Activated CD8-positive, alpha-beta T cell treated with anti-CD3 and anti-CD28 coated beads for 36 hours (primary cell): Measurements from ENCODE around the gene HRH3. TPM values are rescaled to one million over a fixed set of nuclear protein-coding genes. Genes with fewer than 3 reads are reported as not detected.

Source experiments
- ATAC-seq: fragments of 200-7000 bp; cut with Tn5 transposase; one replicate; pipeline ENCODE4 v1.10.0; 2021; ENCODE audit warnings: mild to moderate bottlenecking, moderate library complexity
- CTCF ChIA-PET: fragments of 350-600 bp; sonication (Branson Sonifier 250); formaldehyde crosslinking; loops from one replicate; lab custom pipeline; 2021; ENCODE audit warnings: antibody characterized with exemption; lab: Charles Lee
- POLR2A ChIA-PET: fragments of 350-600 bp; sonication (Branson Sonifier 250); formaldehyde crosslinking; loops from one replicate; lab custom pipeline; 2021; ENCODE audit warnings: antibody characterized with exemption; lab: Charles Lee
- DNase-seq: peaks from one replicate; pipeline ENCODE4 v3.0.0-alpha.2; 2020
- H3K27ac Mint-ChIP-seq: one replicate; pipeline ENCODE4 v1.8.0; 2021; ENCODE audit warnings: mild to moderate bottlenecking, mixed read lengths
- H3K27me3 Mint-ChIP-seq: one replicate; pipeline ENCODE4 v1.8.0; 2021; ENCODE audit warnings: mixed read lengths
- H3K36me3 Mint-ChIP-seq: one replicate; pipeline ENCODE4 v1.8.0; 2021; ENCODE audit warnings: low read depth, mixed read lengths
- H3K4me1 Mint-ChIP-seq: one replicate; pipeline ENCODE4 v1.8.0; 2021; ENCODE audit warnings: low read depth, mixed read lengths
- H3K4me3 Mint-ChIP-seq: one replicate; pipeline ENCODE4 v1.8.0; 2021; ENCODE audit warnings: mild to moderate bottlenecking, moderate library complexity, mixed read lengths
- H3K9me3 Mint-ChIP-seq: one replicate; pipeline ENCODE4 v1.8.0; 2021; ENCODE audit warnings: mixed read lengths
- intact Hi-C: fragments of 100-400 bp; cut with micrococcal nuclease; formaldehyde crosslinking; loops from one replicate; pipeline ENCODE4 v1.10.0; 2022
- total RNA-seq, 2 experiments: library from RNA; stranded (reverse); gene quantifications; one replicate each; pipeline ENCODE4 v1.2.3, GENCODE V29; 2021
- TF ChIP-seq, protein P1 (sequence below): fragments of 200-600 bp; IDR thresholded peaks from one replicate; pipeline ENCODE4 v1.8.0; 2022; ENCODE audit warnings: antibody characterized with exemption, mild to moderate bottlenecking

HRH3 gene
- total RNA-seq, 2 experiments from 2014 or later: not detected

DNA sequence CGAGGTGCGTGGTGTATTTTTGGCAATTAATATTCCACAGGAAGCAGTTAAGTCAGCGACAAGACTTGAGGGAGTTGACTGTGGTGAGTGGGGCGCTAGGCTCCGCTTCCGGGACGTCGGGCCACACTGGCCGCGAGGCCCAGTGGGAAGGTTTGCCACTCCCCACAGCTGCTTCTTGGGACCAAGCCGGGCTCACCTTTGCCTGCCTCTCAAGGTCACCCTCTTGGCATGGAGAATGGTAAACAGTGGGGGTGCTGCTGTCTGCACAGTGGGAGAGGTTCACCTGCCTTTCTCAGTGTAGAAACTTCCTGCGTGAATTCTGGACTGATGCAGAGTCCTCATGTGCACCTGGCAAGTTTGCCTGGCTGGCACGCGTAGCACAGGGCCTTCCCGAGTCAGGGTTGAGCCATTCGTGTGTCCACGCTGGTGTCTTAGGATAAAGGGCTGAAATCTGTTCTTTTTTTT lies 24.6 kb upstream of the HRH3 start:
- TF ChIP-seq, protein P1, sequence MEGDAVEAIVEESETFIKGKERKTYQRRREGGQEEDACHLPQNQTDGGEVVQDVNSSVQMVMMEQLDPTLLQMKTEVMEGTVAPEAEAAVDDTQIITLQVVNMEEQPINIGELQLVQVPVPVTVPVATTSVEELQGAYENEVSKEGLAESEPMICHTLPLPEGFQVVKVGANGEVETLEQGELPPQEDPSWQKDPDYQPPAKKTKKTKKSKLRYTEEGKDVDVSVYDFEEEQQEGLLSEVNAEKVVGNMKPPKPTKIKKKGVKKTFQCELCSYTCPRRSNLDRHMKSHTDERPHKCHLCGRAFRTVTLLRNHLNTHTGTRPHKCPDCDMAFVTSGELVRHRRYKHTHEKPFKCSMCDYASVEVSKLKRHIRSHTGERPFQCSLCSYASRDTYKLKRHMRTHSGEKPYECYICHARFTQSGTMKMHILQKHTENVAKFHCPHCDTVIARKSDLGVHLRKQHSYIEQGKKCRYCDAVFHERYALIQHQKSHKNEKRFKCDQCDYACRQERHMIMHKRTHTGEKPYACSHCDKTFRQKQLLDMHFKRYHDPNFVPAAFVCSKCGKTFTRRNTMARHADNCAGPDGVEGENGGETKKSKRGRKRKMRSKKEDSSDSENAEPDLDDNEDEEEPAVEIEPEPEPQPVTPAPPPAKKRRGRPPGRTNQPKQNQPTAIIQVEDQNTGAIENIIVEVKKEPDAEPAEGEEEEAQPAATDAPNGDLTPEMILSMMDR: no peak
- Mint-ChIP-seq H3K4me1 (peaks cover 25% of the 10 kb centered on the region), H3K4me3 (no peak overlapping the region), H3K9me3 (no peaks in the 10 kb centered on the region), H3K27ac (peak overlapping the region; percentile 34), H3K36me3 (no peaks in the 10 kb centered on the region), H3K27me3 (no peaks in the 10 kb centered on the region)
- ATAC-seq: peak; percentile 39
- ChIA-PET POLR2A (no interaction called here), CTCF (interaction anchor here (0.8 kb wide), 1 partner anchor 70 kb away, joined by 3 read pairs; no protein-coding TSS in a partner anchor)
- intact Hi-C loops: no loop called here
- no peak for DNase-seq

DNA sequence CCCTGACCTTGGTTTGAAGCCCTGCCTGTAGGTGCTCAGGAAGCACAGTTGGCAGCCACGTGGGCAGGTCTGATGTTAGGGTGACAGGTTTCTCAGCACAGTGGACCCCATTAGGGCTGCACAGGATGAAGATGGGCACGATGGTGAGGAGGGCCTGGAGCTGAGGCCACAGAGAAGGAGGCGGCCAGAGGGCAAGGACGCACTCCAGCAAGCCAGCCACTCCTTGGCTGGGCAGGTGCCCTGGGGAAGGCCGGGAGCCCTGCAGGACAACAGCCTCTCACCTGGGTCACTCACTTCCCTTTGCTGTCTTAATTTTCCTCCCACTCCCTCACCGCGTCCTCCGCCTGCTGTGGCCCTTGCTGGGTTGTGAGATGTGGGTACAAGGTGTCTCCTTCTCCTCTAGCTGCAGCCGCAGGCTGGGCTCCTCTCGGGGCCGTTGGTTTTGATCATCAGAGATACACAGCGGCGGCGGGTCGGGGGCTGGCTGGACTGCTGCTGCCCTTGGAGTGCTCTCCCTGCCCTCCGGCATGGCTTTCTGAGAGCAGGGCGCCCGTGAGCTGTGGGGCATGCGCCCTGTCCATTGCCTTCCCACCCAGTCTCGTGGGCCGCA lies 23.9 kb upstream of the HRH3 start:
- intact Hi-C loops: no loop called here
- Mint-ChIP-seq H3K4me1 (peaks cover 30% of the 10 kb centered on the region), H3K27me3 (no peaks in the 10 kb centered on the region), H3K27ac (no peak overlapping the region), H3K36me3 (no peaks in the 10 kb centered on the region), H3K9me3 (no peaks in the 10 kb centered on the region), H3K4me3 (no peak overlapping the region)
- TF ChIP-seq, protein P1: no peak
- ChIA-PET POLR2A (interaction anchor here (0.5 kb wide), 1 partner anchor 86 kb away, joined by 3 read pairs; no protein-coding TSS in a partner anchor), CTCF (no interaction called here)
- ATAC-seq: no peak
- no peak for DNase-seq

DNA sequence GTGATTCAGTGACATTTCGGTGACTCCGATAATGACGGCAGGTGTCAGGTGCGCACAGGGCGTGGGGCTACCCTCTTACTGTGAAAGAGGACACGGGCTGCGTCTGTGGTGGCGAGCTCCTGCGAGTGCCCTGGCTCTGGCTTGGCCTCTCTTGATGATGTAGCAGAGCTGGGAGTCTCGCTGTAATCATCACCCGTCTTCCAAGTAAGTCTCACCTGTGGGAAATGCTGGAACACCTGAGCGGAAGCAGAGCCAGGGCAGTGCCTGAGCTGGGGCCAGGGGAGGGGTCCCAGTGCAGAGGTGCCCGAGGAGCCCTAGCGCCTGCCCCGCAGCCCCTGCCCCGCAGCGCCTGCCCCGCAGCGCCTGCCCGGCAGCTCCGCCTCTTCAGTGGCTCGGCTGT lies 23.0 kb upstream of the HRH3 start:
- ChIA-PET POLR2A (no interaction called here), CTCF (no interaction called here)
- Mint-ChIP-seq H3K36me3 (no peaks in the 10 kb centered on the region), H3K27me3 (no peaks in the 10 kb centered on the region), H3K9me3 (no peaks in the 10 kb centered on the region), H3K4me3 (no peak overlapping the region), H3K4me1 (peaks cover 30% of the 10 kb centered on the region), H3K27ac (no peak overlapping the region)
- no peak for ATAC-seq
- DNase-seq: no peak
- TF ChIP-seq, protein P1: no peak
- intact Hi-C loops: no loop called here

DNA sequence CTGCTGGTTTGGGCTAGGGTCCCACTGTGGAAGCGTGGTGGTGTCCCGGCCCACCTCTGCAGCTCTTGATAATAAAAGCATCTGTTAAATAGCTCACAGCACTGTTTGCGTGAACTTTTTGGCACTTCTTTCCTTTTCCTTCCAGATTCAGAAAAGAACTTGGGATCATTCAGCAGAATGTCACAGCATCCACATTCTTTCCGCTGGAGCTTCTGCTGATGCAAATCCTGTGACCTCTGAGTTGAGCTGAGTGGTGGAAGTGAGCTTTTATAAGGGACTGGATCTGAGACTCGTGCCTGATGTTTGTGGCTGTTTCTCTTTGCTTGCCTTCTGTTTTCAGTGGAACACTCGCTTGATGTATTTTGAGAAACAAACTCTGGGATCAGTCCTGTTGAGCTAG lies 22.1 kb upstream of the HRH3 start:
- ChIA-PET POLR2A (no interaction called here), CTCF (interaction anchor here (1.3 kb wide), 1 partner anchor 20 kb away, joined by 3 read pairs; no protein-coding TSS in a partner anchor)
- H3K27me3 Mint-ChIP-seq: no peaks in the 10 kb centered on the region
- no peaks in the 10 kb centered on the region for H3K9me3 Mint-ChIP-seq
- H3K36me3 Mint-ChIP-seq: no peaks in the 10 kb centered on the region
- ATAC-seq (no peak), DNase-seq (no peak)
- no peak overlapping the region for H3K4me3 Mint-ChIP-seq
- H3K27ac Mint-ChIP-seq: no peak overlapping the region
- intact Hi-C loops: no loop called here
- H3K4me1 Mint-ChIP-seq: peaks cover 33% of the 10 kb centered on the region
- TF ChIP-seq, protein P1: no peak

DNA sequence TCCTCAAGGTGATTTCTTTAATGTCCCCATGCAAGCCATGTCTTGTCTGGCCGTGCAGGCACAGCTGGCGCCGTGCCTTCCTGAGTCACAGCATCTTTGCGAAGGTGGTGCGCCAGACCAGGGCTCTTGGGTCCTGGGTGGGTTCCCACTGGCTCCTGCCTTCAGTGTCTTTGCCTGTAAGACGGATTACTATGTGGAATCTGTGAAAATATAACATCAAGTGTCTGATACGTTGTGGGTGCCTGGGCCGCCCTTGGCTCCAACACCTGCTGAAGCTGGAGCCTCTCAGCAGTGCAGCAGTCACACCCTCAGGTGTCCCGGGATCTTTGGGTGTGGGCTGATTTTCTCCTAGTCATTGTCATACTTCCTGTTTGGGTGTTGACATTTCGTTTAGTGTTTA lies 21.4 kb upstream of the HRH3 start:
- H3K4me1 Mint-ChIP-seq: peaks cover 28% of the 10 kb centered on the region
- ChIA-PET CTCF (interaction anchor here (1.3 kb wide), 1 partner anchor 21 kb away, joined by 3 read pairs; no protein-coding TSS in a partner anchor), POLR2A (no interaction called here)

More for the DNA sequence above, 21.4 kb upstream of the HRH3 start:
- Mint-ChIP-seq H3K4me3 (no peak overlapping the region), H3K9me3 (no peaks in the 10 kb centered on the region), H3K36me3 (no peaks in the 10 kb centered on the region), H3K27ac (peak overlapping the region; percentile 2), H3K27me3 (no peaks in the 10 kb centered on the region)
- no peak for DNase-seq
- no peak for ATAC-seq
- intact Hi-C loops: no loop called here
- TF ChIP-seq, protein P1: no peak
